Memory B cell (primary cell): ENCODE results near the gene LRRK1.

Experiments
- ATAC-seq: fragments of 150-1000 bp; cut with Tn5 transposase; 2 replicates; pipeline ENCODE4 v1.10.0; 2021; ENCODE audit warnings: low read depth, mild to moderate bottlenecking, moderate library complexity
- DNase-seq, 2 donors: peaks; one replicate each; pipeline ENCODE4 v3.0.0; 2022; ENCODE audit warnings: low spot score in 2 of 2
- H3K27ac Mint-ChIP-seq: one replicate; pipeline ENCODE4 v1.8.0; 2022; ENCODE audit warnings: mild to moderate bottlenecking, moderate library complexity, mixed read lengths
- H3K27me3 Mint-ChIP-seq: one replicate; pipeline ENCODE4 v1.8.0; 2022; ENCODE audit warnings: mixed read lengths
- H3K36me3 Mint-ChIP-seq: one replicate; pipeline ENCODE4 v1.8.0; 2022; ENCODE audit warnings: mild to moderate bottlenecking, mixed read lengths
- H3K4me1 Mint-ChIP-seq: one replicate; pipeline ENCODE4 v1.8.0; 2022; ENCODE audit warnings: mixed read lengths
- H3K4me3 Mint-ChIP-seq: one replicate; pipeline ENCODE4 v1.8.0; 2022; ENCODE audit warnings: mild to moderate bottlenecking, moderate library complexity, mixed read lengths
- H3K9me3 Mint-ChIP-seq: one replicate; pipeline ENCODE4 v1.8.0; 2022; ENCODE audit warnings: mixed read lengths

The LRRK1 gene

DNA sequence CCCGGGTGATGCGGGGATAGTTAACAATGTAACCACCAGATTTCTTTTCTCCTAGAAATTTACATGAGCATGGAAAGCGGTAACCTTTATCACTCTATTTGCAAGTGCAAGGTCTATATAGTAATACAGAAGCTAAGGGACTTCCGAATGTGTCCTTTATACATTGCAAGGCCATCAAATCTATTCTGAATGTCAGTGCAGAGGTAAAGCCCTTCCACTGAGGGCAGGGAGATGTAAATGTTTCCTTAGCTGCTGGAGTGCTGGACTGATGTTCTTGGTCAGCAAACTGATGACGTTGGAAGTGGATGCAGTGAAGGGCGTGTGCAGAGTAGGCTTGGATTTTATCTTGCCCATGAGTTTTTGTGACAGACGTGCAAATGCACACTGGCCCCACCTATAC is 33.3 kb upstream of the LRRK1 start:
- ATAC-seq (no peak), DNase-seq (no peak)
- Mint-ChIP-seq H3K36me3 (no peaks in the 10 kb centered on the region), H3K9me3 (no peaks in the 10 kb centered on the region), H3K27ac (no peak overlapping the region), H3K27me3 (peaks cover 23% of the 10 kb centered on the region), H3K4me3 (no peak overlapping the region), H3K4me1 (no peaks in the 10 kb centered on the region)

DNA sequence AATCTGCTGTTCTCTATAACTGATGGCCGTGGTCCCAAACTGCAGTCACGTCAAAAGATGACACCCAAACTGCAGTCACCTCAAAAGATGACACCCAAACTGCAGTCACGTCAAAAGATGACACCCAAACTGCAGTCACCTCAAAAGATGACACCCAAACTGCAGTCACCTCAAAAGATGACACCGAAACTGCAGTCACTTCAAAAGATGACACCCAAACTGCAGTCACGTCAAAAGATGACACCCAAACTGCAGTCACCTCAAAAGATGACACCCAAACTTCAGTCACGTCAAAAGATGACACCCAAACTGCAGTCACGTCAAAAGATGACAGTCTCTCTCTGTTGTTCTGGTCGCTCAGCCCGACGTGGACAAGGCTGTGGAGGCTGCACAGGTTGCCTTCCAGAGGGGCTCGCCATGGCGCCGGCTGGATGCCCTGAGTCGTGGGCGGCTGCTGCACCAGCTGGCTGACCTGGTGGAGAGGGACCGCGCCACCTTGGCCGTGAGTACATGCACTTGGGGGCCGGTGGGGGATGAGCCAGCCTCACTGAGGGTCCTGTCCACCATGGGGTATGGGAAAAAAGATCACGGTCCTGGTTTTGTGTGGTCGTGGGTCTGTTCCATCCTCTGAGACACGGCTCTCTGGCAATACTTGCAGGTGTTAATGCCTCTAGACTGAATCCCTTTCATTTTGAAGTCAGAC is 31.8 kb upstream of the LRRK1 start:
- no peaks in the 10 kb centered on the region for H3K4me1 Mint-ChIP-seq
- ATAC-seq, result no peak
- no peak overlapping the region for H3K27ac Mint-ChIP-seq
- no peaks in the 10 kb centered on the region for H3K9me3 Mint-ChIP-seq
- no peak for DNase-seq
- H3K36me3 Mint-ChIP-seq, result no peaks in the 10 kb centered on the region
- no peak overlapping the region for H3K4me3 Mint-ChIP-seq
- peaks cover 22% of the 10 kb centered on the region for H3K27me3 Mint-ChIP-seq

DNA sequence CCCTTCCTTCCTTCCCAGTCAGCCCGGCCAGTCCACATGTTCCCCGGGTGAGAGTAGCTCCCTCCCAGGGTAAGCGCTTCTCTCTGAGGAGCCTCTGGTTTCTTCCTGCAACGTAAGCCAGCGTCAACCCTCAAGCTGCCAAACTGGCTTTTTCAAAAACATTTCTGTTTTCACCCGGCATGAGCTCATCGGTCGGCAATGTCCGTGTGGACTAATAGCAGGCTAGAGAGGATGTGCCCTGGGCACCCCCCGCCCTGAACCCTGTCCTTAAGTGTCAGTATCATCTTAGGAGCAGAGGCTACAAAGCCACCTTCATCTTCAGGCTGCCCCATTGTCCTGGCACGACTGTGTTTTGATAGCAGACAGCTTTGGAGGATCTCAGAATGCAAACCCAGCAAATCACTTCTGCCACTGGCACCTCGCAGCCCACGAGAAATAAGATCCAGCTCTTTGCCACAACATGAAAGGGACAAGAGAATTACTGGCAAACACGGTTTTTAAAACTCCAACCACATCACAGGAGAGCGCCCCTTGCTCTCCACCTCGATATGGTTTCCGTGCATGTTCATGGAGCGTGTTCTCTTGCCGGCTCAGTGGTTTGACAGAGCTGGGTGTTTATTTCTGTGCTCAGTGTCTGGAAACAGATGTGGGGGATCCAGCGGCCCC is 29.6 kb upstream of the LRRK1 start:
- ATAC-seq, result no peak
- no peak for DNase-seq
- H3K27ac Mint-ChIP-seq, result no peak overlapping the region
- no peak overlapping the region for H3K4me3 Mint-ChIP-seq
- peaks cover 29% of the 10 kb centered on the region for H3K27me3 Mint-ChIP-seq
- no peaks in the 10 kb centered on the region for H3K4me1 Mint-ChIP-seq
- no peaks in the 10 kb centered on the region for H3K36me3 Mint-ChIP-seq
- no peaks in the 10 kb centered on the region for H3K9me3 Mint-ChIP-seq

DNA sequence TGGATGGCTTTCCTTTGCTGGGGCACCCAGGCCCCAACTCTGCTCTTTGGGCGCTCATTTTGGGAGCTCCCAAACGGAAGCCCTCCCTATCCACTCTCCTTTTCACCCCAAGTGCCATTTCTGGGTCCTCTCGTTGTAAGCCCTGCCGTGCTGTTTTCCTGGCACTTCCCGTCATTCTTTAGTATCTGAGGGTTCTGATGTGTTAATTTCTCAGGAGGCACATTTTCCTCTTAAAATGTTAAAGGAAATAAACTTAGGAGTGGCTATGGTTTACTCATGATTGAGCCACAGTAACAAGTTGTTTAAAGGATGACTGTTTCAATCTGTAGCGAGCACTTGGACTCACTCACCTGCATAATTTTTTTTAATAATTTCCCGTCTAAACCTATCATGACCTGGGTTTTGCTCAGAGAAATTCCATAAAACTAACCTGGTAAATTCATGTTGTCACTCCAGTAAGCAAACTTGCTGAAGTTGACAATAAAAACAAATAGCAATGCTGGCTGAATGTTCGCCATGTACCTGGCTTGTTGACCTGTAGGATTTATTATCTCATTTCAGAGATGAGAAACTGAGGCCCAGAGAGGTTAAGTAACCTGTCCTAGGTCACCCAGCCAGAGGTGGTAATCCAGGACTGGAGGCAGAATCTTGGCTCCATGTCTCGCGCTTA is 29.0 kb upstream of the LRRK1 start:
- ATAC-seq, result no peak
- no peak overlapping the region for H3K27ac Mint-ChIP-seq
- no peaks in the 10 kb centered on the region for H3K9me3 Mint-ChIP-seq
- H3K4me3 Mint-ChIP-seq, result no peak overlapping the region
- no peaks in the 10 kb centered on the region for H3K4me1 Mint-ChIP-seq
- no peak for DNase-seq
- H3K27me3 Mint-ChIP-seq, result peaks cover 26% of the 10 kb centered on the region
- no peaks in the 10 kb centered on the region for H3K36me3 Mint-ChIP-seq

DNA sequence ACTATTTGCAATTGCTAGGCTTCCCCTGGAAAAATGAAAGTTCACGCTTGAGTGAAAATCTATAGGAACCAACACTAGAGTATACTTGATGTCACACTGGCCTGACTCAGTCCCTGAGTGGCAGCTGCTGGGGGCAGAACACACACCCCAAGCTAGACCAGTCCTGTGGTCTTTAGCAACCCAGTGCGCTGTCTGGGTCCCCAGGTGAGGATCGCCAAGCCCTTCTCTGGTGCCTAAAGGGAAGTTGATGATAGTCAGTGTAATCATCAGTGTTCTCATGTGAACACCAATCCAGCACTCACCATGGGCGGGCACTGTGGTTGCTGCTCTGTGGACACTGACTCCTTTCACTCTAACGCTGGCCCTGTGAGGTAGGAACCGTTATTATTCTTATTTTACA is 28.3 kb upstream of the LRRK1 start:
- Mint-ChIP-seq H3K9me3 (no peaks in the 10 kb centered on the region), H3K4me3 (no peak overlapping the region), H3K4me1 (no peaks in the 10 kb centered on the region), H3K36me3 (no peaks in the 10 kb centered on the region), H3K27ac (no peak overlapping the region), H3K27me3 (peaks cover 25% of the 10 kb centered on the region)
- DNase-seq, result no peak
- ATAC-seq, result no peak

DNA sequence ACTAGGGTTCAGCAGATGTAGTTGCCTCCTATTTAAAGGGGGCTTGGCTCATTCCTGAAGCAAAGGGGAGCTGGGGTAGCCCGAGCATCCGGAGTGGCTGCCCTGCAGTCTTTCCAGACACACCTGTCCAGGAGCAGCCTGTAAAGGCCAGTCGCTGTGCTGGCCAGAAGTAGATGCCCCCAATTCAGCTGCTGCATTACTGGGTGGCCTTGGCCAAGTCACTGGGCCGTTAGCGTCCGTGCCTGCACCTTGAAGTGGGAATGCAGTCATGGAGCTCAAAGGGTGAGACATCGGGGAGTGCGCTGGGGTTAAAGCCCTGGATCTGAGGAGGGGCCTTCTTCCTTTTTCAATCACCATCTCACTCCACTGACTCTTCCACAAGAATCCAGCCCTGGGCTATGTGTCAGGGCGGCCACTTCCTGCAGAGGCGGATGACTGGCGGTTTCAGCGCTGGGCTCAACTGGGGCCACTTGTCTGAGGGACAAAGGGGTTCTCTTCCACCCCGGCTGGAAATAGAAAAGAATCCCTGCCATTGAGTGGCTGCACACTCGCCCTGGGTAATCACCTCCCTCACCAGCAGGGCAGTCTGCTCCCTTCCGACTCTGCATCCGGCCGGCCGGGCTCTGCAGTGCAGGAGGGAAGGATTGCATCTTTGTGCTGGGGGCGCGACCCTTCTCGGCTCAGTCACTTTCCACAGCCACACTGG is 27.7 kb upstream of the LRRK1 start:
- H3K4me3 Mint-ChIP-seq, result no peak overlapping the region
- H3K9me3 Mint-ChIP-seq, result no peaks in the 10 kb centered on the region
- H3K27me3 Mint-ChIP-seq, result peaks cover 21% of the 10 kb centered on the region
- no peaks in the 10 kb centered on the region for H3K4me1 Mint-ChIP-seq
- no peak overlapping the region for H3K27ac Mint-ChIP-seq
- DNase-seq (no peak), ATAC-seq (no peak)
- no peaks in the 10 kb centered on the region for H3K36me3 Mint-ChIP-seq

DNA sequence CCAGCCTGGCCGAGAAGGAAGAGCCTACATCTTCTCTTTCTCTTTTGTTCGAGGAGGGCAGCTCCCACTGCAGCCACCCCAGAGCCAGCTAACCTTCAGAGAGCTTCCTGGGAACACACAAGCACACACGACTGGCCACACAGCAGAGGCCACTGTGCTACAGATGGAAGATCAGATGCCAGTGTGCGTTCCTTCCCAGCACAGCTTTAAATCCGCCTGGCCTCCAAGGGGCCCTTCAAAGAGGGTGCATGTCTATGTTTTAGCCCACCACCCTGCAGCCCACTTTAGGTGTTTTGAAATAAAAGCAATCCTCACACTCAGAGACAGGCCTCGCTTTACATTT is 27.2 kb upstream of the LRRK1 start:
- ATAC-seq (no peak), DNase-seq (no peak)
- Mint-ChIP-seq H3K4me1 (no peaks in the 10 kb centered on the region), H3K36me3 (no peaks in the 10 kb centered on the region), H3K27me3 (peaks cover 20% of the 10 kb centered on the region), H3K27ac (no peak overlapping the region), H3K9me3 (no peaks in the 10 kb centered on the region), H3K4me3 (no peak overlapping the region)

DNA sequence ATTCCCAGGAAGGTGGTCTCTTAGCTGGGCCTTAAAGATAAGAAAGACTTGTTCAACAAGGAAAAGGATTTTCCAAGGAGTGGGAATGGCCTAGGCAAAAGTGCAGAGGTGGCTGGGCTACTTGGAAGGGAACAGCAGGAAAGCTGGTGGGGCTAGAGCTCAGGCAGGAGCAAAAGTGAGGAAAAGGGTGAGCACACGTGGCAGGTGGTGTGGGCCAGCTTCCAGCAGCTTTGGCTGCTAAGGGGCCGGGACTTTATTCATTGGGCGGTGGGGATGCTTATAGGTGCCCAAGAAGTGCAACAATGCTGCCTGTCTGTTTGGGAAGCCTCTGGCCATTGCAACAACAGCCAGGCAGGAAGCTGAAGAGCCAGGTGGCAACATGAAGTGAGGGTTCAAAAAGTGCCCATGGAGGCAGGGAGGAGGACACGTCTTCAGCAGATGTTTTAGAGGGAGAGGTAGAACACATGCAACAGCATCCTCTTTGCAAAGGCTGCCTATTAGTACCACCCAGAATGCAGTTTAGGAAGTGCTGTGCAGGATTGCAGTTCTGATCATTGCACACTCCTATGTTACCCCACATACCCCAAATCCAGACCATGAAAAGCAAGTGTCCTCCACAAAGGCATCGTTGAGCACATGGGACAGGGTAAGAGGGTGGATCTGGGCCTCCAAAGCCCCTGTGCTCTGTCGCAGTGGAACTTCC is 25.7 kb upstream of the LRRK1 start:
- ATAC-seq, result no peak
- H3K27me3 Mint-ChIP-seq, result peaks cover 25% of the 10 kb centered on the region
- H3K9me3 Mint-ChIP-seq, result no peaks in the 10 kb centered on the region

DNA sequence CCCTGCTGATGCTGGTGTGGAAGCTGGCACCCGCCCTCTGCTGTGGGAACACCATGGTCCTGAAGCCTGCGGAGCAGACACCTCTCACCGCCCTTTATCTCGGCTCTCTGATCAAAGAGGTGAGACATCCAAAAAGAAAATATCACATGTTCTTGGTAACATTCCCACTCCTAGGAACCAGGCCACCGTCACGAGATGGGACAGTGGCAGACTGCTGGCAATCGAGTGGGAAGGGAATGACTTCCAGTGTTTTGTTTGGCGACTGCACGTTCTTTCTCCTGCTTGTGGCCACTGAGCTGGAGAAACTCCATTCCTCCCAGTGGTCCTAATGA is 25.2 kb upstream of the LRRK1 start:
- H3K4me1 Mint-ChIP-seq, result no peaks in the 10 kb centered on the region
- no peak for ATAC-seq
- no peak for DNase-seq
- no peak overlapping the region for H3K4me3 Mint-ChIP-seq
- H3K36me3 Mint-ChIP-seq, result no peaks in the 10 kb centered on the region
- H3K9me3 Mint-ChIP-seq, result no peaks in the 10 kb centered on the region
- H3K27me3 Mint-ChIP-seq, result peaks cover 25% of the 10 kb centered on the region
- no peak overlapping the region for H3K27ac Mint-ChIP-seq

More for the DNA sequence above, 25.7 kb upstream of the LRRK1 start:
- Mint-ChIP-seq H3K27ac (no peak overlapping the region), H3K4me3 (no peak overlapping the region), H3K4me1 (no peaks in the 10 kb centered on the region), H3K36me3 (no peaks in the 10 kb centered on the region)
- no peak for DNase-seq

DNA sequence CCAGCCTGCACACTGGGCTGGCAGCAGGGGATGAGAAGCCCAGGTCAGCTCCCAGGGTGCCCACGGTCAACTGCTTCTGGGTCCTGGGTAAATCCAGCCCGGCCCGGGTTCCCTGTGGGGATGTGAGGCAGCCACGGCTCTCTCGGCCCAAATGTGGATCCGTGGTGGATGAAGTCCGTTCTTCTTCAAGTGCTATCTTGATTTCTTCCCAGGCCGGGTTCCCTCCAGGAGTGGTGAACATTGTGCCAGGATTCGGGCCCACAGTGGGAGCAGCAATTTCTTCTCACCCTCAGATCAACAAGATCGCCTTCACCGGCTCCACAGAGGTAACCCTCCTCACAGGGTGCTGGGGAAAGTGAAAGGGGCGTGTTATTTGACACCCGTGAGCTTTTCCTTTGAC is 23.4 kb upstream of the LRRK1 start:
- no peak for ATAC-seq
- Mint-ChIP-seq H3K27me3 (peaks cover 25% of the 10 kb centered on the region), H3K27ac (no peak overlapping the region), H3K9me3 (no peaks in the 10 kb centered on the region), H3K4me3 (no peak overlapping the region), H3K4me1 (no peaks in the 10 kb centered on the region), H3K36me3 (no peaks in the 10 kb centered on the region)
- DNase-seq, result no peak

DNA sequence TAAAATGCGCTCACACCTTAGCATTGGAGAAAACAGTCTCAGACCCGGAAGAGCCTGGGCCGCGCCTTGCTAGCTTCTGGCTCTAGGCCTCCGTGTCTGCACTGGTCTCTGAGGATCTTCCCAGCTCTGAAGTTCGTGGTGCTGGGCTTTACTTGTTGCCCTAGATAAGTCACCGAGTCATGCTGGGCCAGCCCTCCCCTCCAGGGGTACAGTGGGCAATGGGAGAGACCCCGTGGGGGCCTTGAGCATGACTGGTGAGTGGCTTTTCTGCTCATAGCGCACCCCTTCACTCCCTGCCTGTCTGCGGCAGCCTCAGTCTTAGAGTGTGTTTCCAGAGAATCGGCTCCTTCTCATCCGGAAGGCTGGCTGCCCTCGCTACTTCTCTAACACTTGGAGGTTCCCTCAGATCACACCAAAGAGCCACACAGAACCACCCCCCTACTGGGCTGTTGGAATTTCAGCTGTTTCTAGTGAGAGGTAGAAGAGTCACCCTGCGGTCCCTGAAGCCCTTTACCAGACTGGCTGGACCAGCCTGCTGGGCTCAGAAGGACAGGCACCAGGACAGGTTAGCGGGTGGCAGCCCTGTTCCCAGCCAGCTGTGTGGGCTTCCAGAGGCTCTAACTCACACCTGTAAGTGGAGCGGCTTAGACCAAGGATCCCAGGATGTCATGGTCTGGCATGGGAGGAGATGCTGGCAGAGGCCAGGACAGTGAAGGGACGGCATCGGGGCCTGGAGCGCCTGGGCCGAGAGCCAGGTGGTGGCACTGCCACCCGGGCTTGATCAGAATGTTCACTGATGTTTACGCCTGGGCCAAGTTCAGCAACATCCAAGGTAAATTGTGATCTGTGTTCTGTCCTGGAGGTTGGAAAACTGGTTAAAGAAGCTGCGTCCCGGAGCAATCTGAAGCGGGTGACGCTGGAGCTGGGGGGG is 21.7 kb upstream of the LRRK1 start:
- Mint-ChIP-seq H3K9me3 (no peaks in the 10 kb centered on the region), H3K27ac (no peak overlapping the region), H3K4me1 (no peaks in the 10 kb centered on the region), H3K36me3 (no peaks in the 10 kb centered on the region), H3K27me3 (peaks cover 23% of the 10 kb centered on the region), H3K4me3 (no peak overlapping the region)
- no peak for DNase-seq
- ATAC-seq, result no peak

DNA sequence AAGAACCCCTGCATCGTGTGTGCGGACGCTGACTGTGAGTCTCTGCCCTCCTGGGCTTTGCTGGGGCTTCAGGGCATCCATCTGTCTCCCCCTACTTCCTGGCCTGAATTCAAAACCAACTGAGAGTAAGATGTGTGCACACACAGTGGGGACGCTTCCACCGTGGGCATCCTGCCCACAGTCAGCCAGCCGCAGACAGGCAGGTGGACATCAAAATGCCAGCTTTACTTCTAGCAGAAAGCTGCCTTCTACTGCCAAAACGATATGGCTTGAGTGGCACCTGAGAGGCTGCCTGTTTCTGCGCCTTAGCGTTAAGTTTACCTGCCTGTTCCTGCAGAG is 21.0 kb upstream of the LRRK1 start:
- H3K27ac Mint-ChIP-seq, result no peak overlapping the region
- peaks cover 17% of the 10 kb centered on the region for H3K27me3 Mint-ChIP-seq
- no peak overlapping the region for H3K4me3 Mint-ChIP-seq
- no peaks in the 10 kb centered on the region for H3K36me3 Mint-ChIP-seq
- H3K9me3 Mint-ChIP-seq, result no peaks in the 10 kb centered on the region
- DNase-seq, result no peak
- H3K4me1 Mint-ChIP-seq, result no peaks in the 10 kb centered on the region
- no peak for ATAC-seq

DNA sequence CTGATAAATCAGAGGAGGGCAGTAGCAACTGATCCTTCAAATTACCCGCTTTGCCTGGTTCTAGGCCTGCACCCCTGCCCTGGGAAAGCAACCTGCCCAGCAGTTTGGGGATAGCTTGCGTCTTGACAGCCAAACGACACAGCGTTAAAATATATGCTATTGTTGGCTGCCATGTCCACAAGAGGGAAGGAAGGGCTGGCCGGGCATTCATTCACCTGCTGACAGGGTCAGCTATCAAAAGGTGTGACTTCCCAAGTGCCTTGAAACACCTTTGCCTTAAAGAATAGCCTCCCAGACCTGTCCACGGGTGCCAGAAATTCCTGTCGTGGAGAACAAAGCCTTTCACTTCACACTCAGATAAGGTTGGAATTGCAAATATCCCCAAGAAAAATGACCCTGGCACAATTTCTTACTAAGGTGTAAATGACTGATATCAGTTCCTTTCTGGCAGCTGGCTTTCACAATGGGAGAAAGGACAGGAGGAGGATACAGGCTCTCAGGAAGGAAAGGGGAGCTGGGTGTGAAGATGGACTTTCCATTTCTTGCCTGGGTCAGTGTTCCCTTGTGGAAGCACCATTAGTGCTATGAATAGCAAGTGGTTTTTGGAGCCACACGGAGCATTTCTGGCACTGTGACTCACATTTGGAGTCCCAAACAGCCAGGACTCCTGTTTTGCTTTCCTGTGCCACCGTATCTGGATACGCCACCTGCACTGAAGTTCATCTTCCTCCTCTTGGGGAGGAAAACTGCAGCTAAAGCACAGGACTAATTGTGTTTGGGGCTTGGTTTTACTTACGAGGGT is 20.3 kb upstream of the LRRK1 start:
- ATAC-seq, result no peak
- no peak for DNase-seq
- Mint-ChIP-seq H3K27me3 (peaks cover 10% of the 10 kb centered on the region), H3K4me1 (no peaks in the 10 kb centered on the region), H3K4me3 (no peak overlapping the region), H3K9me3 (no peaks in the 10 kb centered on the region), H3K36me3 (no peaks in the 10 kb centered on the region), H3K27ac (no peak overlapping the region)
